ENCODE results near the gene FHDC1. TPM values are rescaled to one million over a fixed set of nuclear protein-coding genes. Genes with fewer than 3 reads are reported as not detected.

Gene FHDC1
- total RNA-seq, 1 donor from 2014 or later = 22.3 TPM

- H3K27me3 Mint-ChIP-seq (ENCODE audit: unreplicated experiment) = no peaks in the 10 kb centered on the region
- TF ChIP-seq, protein P1, sequence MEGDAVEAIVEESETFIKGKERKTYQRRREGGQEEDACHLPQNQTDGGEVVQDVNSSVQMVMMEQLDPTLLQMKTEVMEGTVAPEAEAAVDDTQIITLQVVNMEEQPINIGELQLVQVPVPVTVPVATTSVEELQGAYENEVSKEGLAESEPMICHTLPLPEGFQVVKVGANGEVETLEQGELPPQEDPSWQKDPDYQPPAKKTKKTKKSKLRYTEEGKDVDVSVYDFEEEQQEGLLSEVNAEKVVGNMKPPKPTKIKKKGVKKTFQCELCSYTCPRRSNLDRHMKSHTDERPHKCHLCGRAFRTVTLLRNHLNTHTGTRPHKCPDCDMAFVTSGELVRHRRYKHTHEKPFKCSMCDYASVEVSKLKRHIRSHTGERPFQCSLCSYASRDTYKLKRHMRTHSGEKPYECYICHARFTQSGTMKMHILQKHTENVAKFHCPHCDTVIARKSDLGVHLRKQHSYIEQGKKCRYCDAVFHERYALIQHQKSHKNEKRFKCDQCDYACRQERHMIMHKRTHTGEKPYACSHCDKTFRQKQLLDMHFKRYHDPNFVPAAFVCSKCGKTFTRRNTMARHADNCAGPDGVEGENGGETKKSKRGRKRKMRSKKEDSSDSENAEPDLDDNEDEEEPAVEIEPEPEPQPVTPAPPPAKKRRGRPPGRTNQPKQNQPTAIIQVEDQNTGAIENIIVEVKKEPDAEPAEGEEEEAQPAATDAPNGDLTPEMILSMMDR (IDR thresholded peaks at IDR 0.05) = no peak
- H3K9me3 Mint-ChIP-seq (ENCODE audit: unreplicated experiment) = no peaks in the 10 kb centered on the region
- peaks cover 50% of the 10 kb centered on the region for H3K4me1 Mint-ChIP-seq (ENCODE audit: unreplicated experiment)
- no peak for DNase-seq (ENCODE audit: extremely low spot score, unreplicated experiment)
- H3K36me3 Mint-ChIP-seq (ENCODE audit: unreplicated experiment) = peaks cover 51% of the 10 kb centered on the region
- H3K4me3 Mint-ChIP-seq (ENCODE audit: unreplicated experiment) = no peak overlapping the region
- H3K27ac Mint-ChIP-seq (ENCODE audit: unreplicated experiment) = peak overlapping the region; percentile 93
Observed at GRCh38 chr4:152973629-152974467, 37.7 kb downstream of the FHDC1 start.

- Mint-ChIP-seq H3K27ac (ENCODE audit: unreplicated experiment) (no peak overlapping the region), H3K9me3 (ENCODE audit: unreplicated experiment) (no peaks in the 10 kb centered on the region), H3K4me1 (ENCODE audit: unreplicated experiment) (peaks cover 42% of the 10 kb centered on the region), H3K27me3 (ENCODE audit: unreplicated experiment) (no peaks in the 10 kb centered on the region), H3K36me3 (ENCODE audit: unreplicated experiment) (peaks cover 46% of the 10 kb centered on the region), H3K4me3 (ENCODE audit: unreplicated experiment) (no peak overlapping the region)
- TF ChIP-seq, protein P1 (IDR thresholded peaks at IDR 0.05) = no peak
- peak; percentile 77 for DNase-seq (ENCODE audit: extremely low spot score, unreplicated experiment)
Observed at GRCh38 chr4:152974468-152975379, 38.6 kb downstream of the FHDC1 start.

DNA sequence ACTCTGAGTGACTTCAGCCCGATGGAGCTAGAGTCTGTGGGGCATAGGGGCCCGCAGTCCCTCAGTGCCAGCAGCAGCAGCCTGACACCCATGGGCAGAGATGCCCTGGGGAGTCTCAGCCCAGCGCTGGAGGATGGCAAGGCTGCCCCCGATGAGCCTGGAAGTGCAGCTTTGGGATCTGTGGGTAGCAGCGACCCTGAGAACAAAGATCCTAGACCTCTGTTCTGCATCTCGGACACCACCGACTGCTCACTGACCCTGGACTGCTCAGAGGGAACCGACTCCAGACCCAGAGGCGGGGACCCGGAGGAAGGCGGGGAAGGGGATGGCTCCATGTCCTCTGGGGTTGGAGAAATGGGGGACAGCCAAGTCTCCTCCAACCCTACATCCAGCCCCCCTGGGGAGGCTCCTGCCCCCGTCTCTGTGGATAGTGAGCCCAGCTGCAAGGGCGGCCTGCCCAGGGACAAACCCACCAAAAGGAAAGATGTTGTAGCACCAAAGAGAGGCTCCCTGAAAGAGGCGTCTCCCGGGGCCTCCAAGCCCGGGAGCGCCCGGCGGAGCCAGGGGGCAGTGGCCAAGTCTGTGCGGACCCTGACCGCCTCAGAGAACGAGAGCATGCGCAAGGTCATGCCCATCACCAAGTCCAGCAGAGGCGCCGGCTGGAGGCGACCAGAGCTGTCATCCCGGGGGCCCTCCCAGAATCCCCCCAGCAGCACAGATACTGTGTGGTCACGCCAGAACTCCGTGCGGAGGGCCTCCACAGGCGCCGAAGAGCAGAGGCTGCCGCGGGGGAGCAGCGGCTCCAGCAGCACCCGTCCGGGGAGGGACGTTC is 39.5 kb downstream of the FHDC1 start:
- peak; percentile 81 for DNase-seq (ENCODE audit: extremely low spot score, unreplicated experiment)
- H3K9me3 Mint-ChIP-seq (ENCODE audit: unreplicated experiment) = no peaks in the 10 kb centered on the region
- H3K4me1 Mint-ChIP-seq (ENCODE audit: unreplicated experiment) = peaks cover 33% of the 10 kb centered on the region
- H3K27me3 Mint-ChIP-seq (ENCODE audit: unreplicated experiment) = no peaks in the 10 kb centered on the region
- H3K4me3 Mint-ChIP-seq (ENCODE audit: unreplicated experiment) = no peak overlapping the region
- TF ChIP-seq, protein P1 (IDR thresholded peaks at IDR 0.05) = no peak
- peaks cover 46% of the 10 kb centered on the region for H3K36me3 Mint-ChIP-seq (ENCODE audit: unreplicated experiment)
- no peak overlapping the region for H3K27ac Mint-ChIP-seq (ENCODE audit: unreplicated experiment)

DNA sequence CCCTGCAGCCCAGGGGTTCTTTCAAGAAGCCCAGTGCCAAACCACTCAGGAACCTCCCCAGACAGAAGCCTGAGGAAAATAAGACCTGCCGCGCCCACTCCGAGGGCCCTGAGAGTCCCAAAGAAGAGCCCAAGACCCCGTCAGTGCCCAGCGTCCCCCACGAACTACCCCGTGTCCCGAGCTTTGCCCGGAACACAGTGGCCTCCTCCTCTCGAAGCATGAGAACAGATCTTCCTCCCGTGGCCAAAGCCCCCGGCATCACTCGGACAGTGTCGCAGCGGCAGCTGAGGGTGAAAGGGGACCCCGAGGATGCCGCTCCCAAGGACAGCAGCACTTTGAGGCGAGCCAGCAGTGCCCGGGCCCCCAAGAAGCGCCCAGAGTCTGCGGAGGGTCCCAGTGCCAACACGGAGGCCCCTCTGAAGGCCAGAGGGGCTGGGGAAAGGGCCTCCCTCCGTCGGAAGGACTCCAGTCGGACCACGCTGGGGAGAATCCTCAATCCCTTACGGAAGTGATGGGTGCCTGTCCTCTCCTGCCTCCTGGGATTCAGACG is 40.2 kb downstream of the FHDC1 start:
- H3K4me3 Mint-ChIP-seq (ENCODE audit: unreplicated experiment) = no peak overlapping the region
- peaks cover 26% of the 10 kb centered on the region for H3K4me1 Mint-ChIP-seq (ENCODE audit: unreplicated experiment)
- H3K27me3 Mint-ChIP-seq (ENCODE audit: unreplicated experiment) = no peaks in the 10 kb centered on the region
- H3K9me3 Mint-ChIP-seq (ENCODE audit: unreplicated experiment) = no peaks in the 10 kb centered on the region
- no peak overlapping the region for H3K27ac Mint-ChIP-seq (ENCODE audit: unreplicated experiment)
- H3K36me3 Mint-ChIP-seq (ENCODE audit: unreplicated experiment) = peaks cover 46% of the 10 kb centered on the region
- TF ChIP-seq, protein P1 (IDR thresholded peaks at IDR 0.05) = no peak
- DNase-seq (ENCODE audit: extremely low spot score, unreplicated experiment) = peak; percentile 79

All from osteocyte (in vitro differentiated cells).